Naive thymus-derived CD8-positive, alpha-beta T cell (primary cell): Measurements from ENCODE around the gene UGT1A9. TPM values are rescaled to one million over a fixed set of nuclear protein-coding genes. Genes with fewer than 3 reads are reported as not detected.

Experiments used
- ATAC-seq, 2 donors: fragments of 150-1000 bp; cut with Tn5 transposase in 1 of 2; sonication (Bioruptor Pico), chemical (Tn5 transposase) in 1 of 2; 1 replicate in 1 of 2; 2 replicates in 1 of 2; pipeline ENCODE4 v1.10.0; 2021; ENCODE audit warnings: mild to moderate bottlenecking in 2 of 2, moderate library complexity in 2 of 2
- POLR2A ChIA-PET: fragments of 350-600 bp; sonication (Branson Sonifier 250); formaldehyde crosslinking; loops from one replicate; lab custom pipeline; 2021; ENCODE audit warnings: antibody characterized with exemption; lab: Charles Lee
- DNase-seq, 10 donors: peaks; one replicate each; pipeline versions ENCODE4 v3.0.0 to v3.0.0-alpha.2; 2020 to 2022
- H3K27ac Mint-ChIP-seq, 10 donors: one replicate each; pipeline ENCODE4 v1.8.0; 2020 to 2022; ENCODE audit warnings: mild to moderate bottlenecking in 10 of 10, mixed read lengths in 10 of 10, moderate library complexity in 4 of 10, inconsistent platforms in 1 of 10
- H3K27me3 Mint-ChIP-seq, 5 donors: one replicate each; pipeline ENCODE4 v1.8.0; 2021 to 2022; ENCODE audit warnings: mixed read lengths in 5 of 5
- H3K36me3 Mint-ChIP-seq, 3 donors: one replicate each; pipeline ENCODE4 v1.8.0; 2020 to 2022; ENCODE audit warnings: mixed read lengths in 3 of 3, mild to moderate bottlenecking in 2 of 3, inconsistent platforms in 1 of 3
- H3K4me1 Mint-ChIP-seq, 4 donors: one replicate each; pipeline ENCODE4 v1.8.0; 2021 to 2022; ENCODE audit warnings: mixed read lengths in 4 of 4
- H3K4me3 Mint-ChIP-seq, 10 donors: one replicate each; pipeline ENCODE4 v1.8.0; 2020 to 2022; ENCODE audit warnings: mild to moderate bottlenecking in 10 of 10, mixed read lengths in 10 of 10, moderate library complexity in 6 of 10, inconsistent platforms in 1 of 10
- H3K9me3 Mint-ChIP-seq, 9 donors: one replicate each; pipeline ENCODE4 v1.8.0; 2020 to 2022; ENCODE audit warnings: mixed read lengths in 9 of 9, mild to moderate bottlenecking in 3 of 9, inconsistent platforms in 1 of 9, moderate library complexity in 1 of 9
- polyA plus RNA-seq, 3 donors: library from polyadenylated mRNA; unstranded; fragments of 300-500 nt; fragmentation: Illumina TruSeq; gene quantifications; one replicate each; pipeline ENCODE4 v1.2.3, GENCODE V29; 2021
- total RNA-seq, 8 experiments: library from RNA in 2 of 8; stranded (reverse) in 2 of 8; gene quantifications; one replicate each; pipeline ENCODE4 v1.2.3 and lab custom pipeline; 2021 to 2026

The UGT1A9 gene
- total and polyA plus RNA-seq, 5 experiments from 2014 or later, result not detected

- Mint-ChIP-seq H3K4me3 (no peak overlapping the region), H3K27me3 (peaks cover 0 to 12% (median 8%) of the 10 kb centered on the region in 5 donors), H3K36me3 (peaks cover 0 to 2% (median 0%) of the 10 kb centered on the region in 3 donors), H3K9me3 (peaks cover 0 to 9% (median 2%) of the 10 kb centered on the region in 9 donors), H3K4me1 (peaks cover 0 to 2% (median 0%) of the 10 kb centered on the region in 4 donors), H3K27ac (no peak overlapping the region)
- POLR2A ChIA-PET, result no interaction called here
- DNase-seq (no peak), ATAC-seq (no peak)
Observed at GRCh38 chr2:233756429-233757081, 84.9 kb downstream of the UGT1A9 start.

GRCh38 chr2:233758141-233758540, 86.4 kb downstream of the UGT1A9 start:
- POLR2A ChIA-PET, result no interaction called here
- no peaks in the 10 kb centered on the region for H3K9me3 Mint-ChIP-seq
- H3K4me3 Mint-ChIP-seq, result no peak overlapping the region
- DNase-seq, result no peak
- peaks cover 0 to 9% (median 2%) of the 10 kb centered on the region in 5 donors for H3K27me3 Mint-ChIP-seq
- no peaks in the 10 kb centered on the region for H3K36me3 Mint-ChIP-seq
- no peak for ATAC-seq
- H3K4me1 Mint-ChIP-seq, result peaks cover 0 to 2% (median 0%) of the 10 kb centered on the region in 4 donors
- H3K27ac Mint-ChIP-seq, result no peak overlapping the region

- H3K36me3 Mint-ChIP-seq, result no peaks in the 10 kb centered on the region
- peaks cover 2 to 16% (median 9%) of the 10 kb centered on the region in 5 donors for H3K27me3 Mint-ChIP-seq
- H3K9me3 Mint-ChIP-seq, result no peaks in the 10 kb centered on the region
- no peak overlapping the region for H3K27ac Mint-ChIP-seq
- no peak for DNase-seq
- peaks cover 0 to 2% (median 0%) of the 10 kb centered on the region in 4 donors for H3K4me1 Mint-ChIP-seq
- no peak for ATAC-seq
- H3K4me3 Mint-ChIP-seq, result no peak overlapping the region
- POLR2A ChIA-PET, result no interaction called here
Observed at GRCh38 chr2:233758849-233759248, 87.2 kb downstream of the UGT1A9 start.

GRCh38 chr2:233760043-233760442, 88.3 kb downstream of the UGT1A9 start, which contains the start of gene UGT1A1:
Gene UGT1A1, plus strand, starts transcription at chr2:233760270. Its CDS starts 18 bp downstream, at chr2:233760288.
- POLR2A ChIA-PET, result no interaction called here
- Mint-ChIP-seq H3K27me3 (peaks cover 4 to 24% (median 16%) of the 10 kb centered on the region in 5 donors), H3K9me3 (no peaks in the 10 kb centered on the region), H3K4me1 (peaks cover 0 to 2% (median 0%) of the 10 kb centered on the region in 4 donors), H3K36me3 (no peaks in the 10 kb centered on the region), H3K27ac (no peak within 1 kb of the TSS), H3K4me3 (no peak within 1 kb of the TSS)
- DNase-seq (no peak), ATAC-seq (no peak)

GRCh38 chr2:233761040-233761769, 89.5 kb downstream of the UGT1A9 start:
- no peak for ATAC-seq
- POLR2A ChIA-PET, result no interaction called here

GRCh38 chr2:233764264-233764663, 92.6 kb downstream of the UGT1A9 start:
- DNase-seq (no peak), ATAC-seq (no peak)
- POLR2A ChIA-PET, result no interaction called here
- Mint-ChIP-seq H3K27ac (no peak overlapping the region), H3K9me3 (no peaks in the 10 kb centered on the region), H3K4me3 (no peak overlapping the region), H3K4me1 (no peaks in the 10 kb centered on the region), H3K36me3 (no peaks in the 10 kb centered on the region), H3K27me3 (peaks cover 11 to 43% (median 25%) of the 10 kb centered on the region in 5 donors)

More at GRCh38 chr2:233761040-233761769, 89.5 kb downstream of the UGT1A9 start:
- Mint-ChIP-seq H3K4me1 (peaks cover 0 to 2% (median 0%) of the 10 kb centered on the region in 4 donors), H3K4me3 (no peak overlapping the region), H3K27ac (no peak overlapping the region), H3K27me3 (peaks cover 8 to 31% (median 19%) of the 10 kb centered on the region in 5 donors), H3K9me3 (no peaks in the 10 kb centered on the region), H3K36me3 (no peaks in the 10 kb centered on the region)
- DNase-seq, result no peak

- peaks cover 12 to 48% (median 27%) of the 10 kb centered on the region in 5 donors for H3K27me3 Mint-ChIP-seq
- no peak for DNase-seq
- no peaks in the 10 kb centered on the region for H3K4me1 Mint-ChIP-seq
- POLR2A ChIA-PET, result no interaction called here
- H3K27ac Mint-ChIP-seq, result no peak overlapping the region
- H3K4me3 Mint-ChIP-seq, result no peak overlapping the region
- no peaks in the 10 kb centered on the region for H3K9me3 Mint-ChIP-seq
- H3K36me3 Mint-ChIP-seq, result no peaks in the 10 kb centered on the region
- ATAC-seq, result no peak
Observed at GRCh38 chr2:233764761-233765160, 93.1 kb downstream of the UGT1A9 start.

- Mint-ChIP-seq H3K27me3 (peaks cover 12 to 48% (median 27%) of the 10 kb centered on the region in 5 donors), H3K4me1 (no peaks in the 10 kb centered on the region), H3K4me3 (no peak overlapping the region), H3K27ac (no peak overlapping the region), H3K36me3 (no peaks in the 10 kb centered on the region), H3K9me3 (no peaks in the 10 kb centered on the region)
- no peak for ATAC-seq
- no peak for DNase-seq
- POLR2A ChIA-PET, result no interaction called here
Observed at GRCh38 chr2:233766416-233766815, 94.7 kb downstream of the UGT1A9 start.

GRCh38 chr2:233768076-233768475, 96.4 kb downstream of the UGT1A9 start:
- POLR2A ChIA-PET, result no interaction called here
- H3K4me1 Mint-ChIP-seq, result no peaks in the 10 kb centered on the region
- H3K9me3 Mint-ChIP-seq, result no peaks in the 10 kb centered on the region
- H3K27me3 Mint-ChIP-seq, result peaks cover 12 to 46% (median 27%) of the 10 kb centered on the region in 5 donors
- ATAC-seq, result no peak
- DNase-seq, result no peak
- H3K27ac Mint-ChIP-seq, result no peak overlapping the region
- H3K36me3 Mint-ChIP-seq, result no peaks in the 10 kb centered on the region
- no peak overlapping the region for H3K4me3 Mint-ChIP-seq

GRCh38 chr2:233769260-233769659, 97.6 kb downstream of the UGT1A9 start:
- no peak for DNase-seq

GRCh38 chr2:233772153-233772552, 100.5 kb downstream of the UGT1A9 start:
- Mint-ChIP-seq H3K27me3 (peaks cover 7 to 28% (median 12%) of the 10 kb centered on the region in 5 donors), H3K9me3 (peaks cover 0 to 22% (median 10%) of the 10 kb centered on the region in 9 donors), H3K4me1 (peaks cover 0 to 2% (median 0%) of the 10 kb centered on the region in 4 donors), H3K4me3 (no peak overlapping the region), H3K27ac (no peak overlapping the region), H3K36me3 (peaks cover 0 to 16% (median 3%) of the 10 kb centered on the region in 3 donors)
- POLR2A ChIA-PET, result no interaction called here
- DNase-seq, result no peak
- no peak for ATAC-seq

More at GRCh38 chr2:233769260-233769659, 97.6 kb downstream of the UGT1A9 start:
- POLR2A ChIA-PET, result no interaction called here
- H3K9me3 Mint-ChIP-seq, result peaks cover 0 to 2% (median 0%) of the 10 kb centered on the region in 9 donors
- H3K27me3 Mint-ChIP-seq, result peaks cover 10 to 34% (median 22%) of the 10 kb centered on the region in 5 donors
- H3K27ac Mint-ChIP-seq, result no peak overlapping the region
- H3K4me3 Mint-ChIP-seq, result no peak overlapping the region
- H3K36me3 Mint-ChIP-seq, result no peaks in the 10 kb centered on the region
- no peaks in the 10 kb centered on the region for H3K4me1 Mint-ChIP-seq
- no peak for ATAC-seq

GRCh38 chr2:233772583-233772982, 100.9 kb downstream of the UGT1A9 start:
- Mint-ChIP-seq H3K4me3 (no peak overlapping the region), H3K9me3 (peaks cover 0 to 22% (median 10%) of the 10 kb centered on the region in 9 donors), H3K27me3 (peaks cover 10 to 29% (median 12%) of the 10 kb centered on the region in 5 donors), H3K4me1 (peaks cover 0 to 2% (median 0%) of the 10 kb centered on the region in 4 donors), H3K36me3 (peaks cover 0 to 17% (median 3%) of the 10 kb centered on the region in 3 donors), H3K27ac (no peak overlapping the region)
- ATAC-seq (no peak), DNase-seq (no peak)
- POLR2A ChIA-PET, result no interaction called here

GRCh38 chr2:233773854-233774253, 102.2 kb downstream of the UGT1A9 start:
- POLR2A ChIA-PET, result no interaction called here
- Mint-ChIP-seq H3K9me3 (peaks cover 0 to 27% (median 10%) of the 10 kb centered on the region in 9 donors), H3K4me3 (no peak overlapping the region), H3K27ac (no peak overlapping the region), H3K36me3 (peaks cover 0 to 17% (median 3%) of the 10 kb centered on the region in 3 donors), H3K27me3 (peaks cover 12 to 37% (median 14%) of the 10 kb centered on the region in 5 donors), H3K4me1 (peaks cover 0 to 2% (median 0%) of the 10 kb centered on the region in 4 donors)
- ATAC-seq (no peak), DNase-seq (no peak)
